HG02763 (cell line): ENCODE measurements around the gene LDLRAD4.

Experiments
- ATAC-seq: cut with Tn5 transposase; IDR thresholded peaks from one replicate; pipeline ENCODE4 v1.9.1; 2021; ENCODE audit warnings: mild to moderate bottlenecking, moderate library complexity; ENCODE audit not compliant: unreplicated experiment

Gene LDLRAD4

GRCh38 chr18:13302457-13303225, 84.1 kb downstream of the LDLRAD4 start:
- ATAC-seq = no peak

GRCh38 chr18:13303756-13304364, 85.3 kb downstream of the LDLRAD4 start:
- ATAC-seq = no peak

GRCh38 chr18:13305301-13305700, 86.7 kb downstream of the LDLRAD4 start:
- no peak for ATAC-seq

GRCh38 chr18:13306583-13306982, 88.0 kb downstream of the LDLRAD4 start:
- no peak for ATAC-seq

GRCh38 chr18:13308369-13308768, 89.8 kb downstream of the LDLRAD4 start:
- no peak for ATAC-seq

- no peak for ATAC-seq
Measured at GRCh38 chr18:13309031-13309747, 90.6 kb downstream of the LDLRAD4 start.

- no peak for ATAC-seq
Measured at GRCh38 chr18:13309748-13310670, 91.4 kb downstream of the LDLRAD4 start.

GRCh38 chr18:13311193-13311592, 92.6 kb downstream of the LDLRAD4 start:
- no peak for ATAC-seq

GRCh38 chr18:13312515-13312914, 94.0 kb downstream of the LDLRAD4 start:
- ATAC-seq = no peak

GRCh38 chr18:13313006-13313686, 94.6 kb downstream of the LDLRAD4 start:
- no peak for ATAC-seq

- ATAC-seq = no peak
Measured at GRCh38 chr18:13315000-13315399, 96.4 kb downstream of the LDLRAD4 start.

GRCh38 chr18:13316063-13316462, 97.5 kb downstream of the LDLRAD4 start:
- no peak for ATAC-seq

- ATAC-seq = no peak
Measured at GRCh38 chr18:13317801-13318200, 99.2 kb downstream of the LDLRAD4 start.

GRCh38 chr18:13318731-13319501, 100.4 kb downstream of the LDLRAD4 start:
- ATAC-seq = no peak

GRCh38 chr18:13319629-13320028, 101.1 kb downstream of the LDLRAD4 start:
- ATAC-seq = no peak

- no peak for ATAC-seq
Measured at GRCh38 chr18:13320096-13320495, 101.5 kb downstream of the LDLRAD4 start.

GRCh38 chr18:13320891-13321425, 102.4 kb downstream of the LDLRAD4 start:
- no peak for ATAC-seq

- ATAC-seq = no peak
Measured at GRCh38 chr18:13321923-13322322, 103.4 kb downstream of the LDLRAD4 start.

GRCh38 chr18:13323186-13323585, 104.6 kb downstream of the LDLRAD4 start:
- ATAC-seq = no peak
